OCI-LY7 (cell line): ENCODE results near the gene KATNAL2.

ENCODE experiments used
- CTCF ChIP-seq: fragments of 200-600 bp; sonication (generic); conservative IDR thresholded peaks from 2 replicates; pipeline ENCODE4 v1.5.1; 2014; ENCODE audit warnings: mild to moderate bottlenecking, antibody characterized with exemption, low read length, moderate library complexity, mixed read lengths
- EZH2phosphoT487 ChIP-seq: fragments of 200-600 bp; sonication (generic); IDR thresholded peaks from 2 replicates; pipeline ENCODE4 v1.6.1; 2018; ENCODE audit warnings: low read depth, borderline replicate concordance, mild to moderate bottlenecking, mixed run types, antibody characterized with exemption, low read length, moderate library complexity, mixed read lengths

DNA sequence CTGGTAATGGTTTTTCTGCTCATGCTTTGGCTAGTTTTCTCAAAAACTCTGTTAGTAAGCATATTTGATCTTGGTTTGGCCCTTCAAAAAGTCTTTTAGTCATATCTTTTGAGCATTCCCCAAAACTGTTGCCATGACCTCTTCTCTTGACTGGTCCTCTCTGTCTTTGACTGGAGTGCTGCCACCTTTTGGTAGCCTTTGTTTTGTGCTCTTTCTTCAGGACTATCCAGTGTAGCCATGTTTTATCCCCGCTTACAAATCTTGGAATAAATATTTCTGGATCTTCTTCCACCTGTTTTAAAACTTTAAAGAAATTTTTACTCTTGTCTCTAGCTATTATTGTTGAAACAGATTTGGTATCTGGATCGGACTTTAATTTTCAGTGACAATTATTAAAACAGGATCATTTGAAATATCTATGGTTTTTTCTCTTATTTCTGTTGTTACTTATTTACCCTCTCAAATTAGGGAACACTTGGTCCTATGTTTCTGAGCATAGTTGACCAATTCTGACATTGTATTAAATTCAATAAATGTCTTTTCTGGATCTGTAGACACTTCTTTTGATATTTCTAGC lies 119.0 kb downstream of the KATNAL2 start:
- TF ChIP-seq CTCF (peak; percentile 75), EZH2phosphoT487 (no peak)
